ENCODE results near the gene FRMD1. TPM values are rescaled to one million over a fixed set of nuclear protein-coding genes. Genes with fewer than 3 reads are reported as not detected.

FRMD1 gene
- total RNA-seq, 1 donor: not detected

GRCh38 chr6:168102315-168102985, 23.4 kb upstream of the FRMD1 start:
- no peaks in the 10 kb centered on the region for H3K9me3 ChIP-seq (ENCODE audit: low read depth, low read length)
- H3K4me3 ChIP-seq (ENCODE audit: low read length): no peak overlapping the region
- peaks cover 3% of the 10 kb centered on the region for H3K27me3 ChIP-seq (ENCODE audit: insufficient read depth, low read length)
- no peaks in the 10 kb centered on the region for H3K4me1 ChIP-seq (ENCODE audit: insufficient read depth, low read length)

GRCh38 chr6:168101590-168102314, 22.7 kb upstream of the FRMD1 start:
- Histone ChIP-seq H3K27me3 (ENCODE audit: insufficient read depth, low read length) (peaks cover 3% of the 10 kb centered on the region), H3K4me3 (ENCODE audit: low read length) (no peak overlapping the region), H3K9me3 (ENCODE audit: low read depth, low read length) (no peaks in the 10 kb centered on the region), H3K4me1 (ENCODE audit: insufficient read depth, low read length) (no peaks in the 10 kb centered on the region)

GRCh38 chr6:168100803-168101589, 22.0 kb upstream of the FRMD1 start:
- Histone ChIP-seq H3K4me1 (ENCODE audit: insufficient read depth, low read length) (no peaks in the 10 kb centered on the region), H3K27me3 (ENCODE audit: insufficient read depth, low read length) (peaks cover 3% of the 10 kb centered on the region), H3K9me3 (ENCODE audit: low read depth, low read length) (no peaks in the 10 kb centered on the region), H3K4me3 (ENCODE audit: low read length) (no peak overlapping the region)

- H3K27me3 ChIP-seq (ENCODE audit: insufficient read depth, low read length): peaks cover 3% of the 10 kb centered on the region
- no peaks in the 10 kb centered on the region for H3K9me3 ChIP-seq (ENCODE audit: low read depth, low read length)
- H3K4me3 ChIP-seq (ENCODE audit: low read length): no peak overlapping the region
- no peaks in the 10 kb centered on the region for H3K4me1 ChIP-seq (ENCODE audit: insufficient read depth, low read length)
Observed at GRCh38 chr6:168100011-168100802, 21.2 kb upstream of the FRMD1 start.

GRCh38 chr6:168099201-168100010, 20.4 kb upstream of the FRMD1 start:
- Histone ChIP-seq H3K9me3 (ENCODE audit: low read depth, low read length) (no peaks in the 10 kb centered on the region), H3K4me1 (ENCODE audit: insufficient read depth, low read length) (no peaks in the 10 kb centered on the region), H3K27me3 (ENCODE audit: insufficient read depth, low read length) (peaks cover 3% of the 10 kb centered on the region), H3K4me3 (ENCODE audit: low read length) (no peak overlapping the region)

GRCh38 chr6:168098431-168098861, 19.4 kb upstream of the FRMD1 start:
- Histone ChIP-seq H3K4me1 (ENCODE audit: insufficient read depth, low read length) (no peaks in the 10 kb centered on the region), H3K27me3 (ENCODE audit: insufficient read depth, low read length) (peaks cover 3% of the 10 kb centered on the region), H3K9me3 (ENCODE audit: low read depth, low read length) (no peaks in the 10 kb centered on the region), H3K4me3 (ENCODE audit: low read length) (no peak overlapping the region)

DNA sequence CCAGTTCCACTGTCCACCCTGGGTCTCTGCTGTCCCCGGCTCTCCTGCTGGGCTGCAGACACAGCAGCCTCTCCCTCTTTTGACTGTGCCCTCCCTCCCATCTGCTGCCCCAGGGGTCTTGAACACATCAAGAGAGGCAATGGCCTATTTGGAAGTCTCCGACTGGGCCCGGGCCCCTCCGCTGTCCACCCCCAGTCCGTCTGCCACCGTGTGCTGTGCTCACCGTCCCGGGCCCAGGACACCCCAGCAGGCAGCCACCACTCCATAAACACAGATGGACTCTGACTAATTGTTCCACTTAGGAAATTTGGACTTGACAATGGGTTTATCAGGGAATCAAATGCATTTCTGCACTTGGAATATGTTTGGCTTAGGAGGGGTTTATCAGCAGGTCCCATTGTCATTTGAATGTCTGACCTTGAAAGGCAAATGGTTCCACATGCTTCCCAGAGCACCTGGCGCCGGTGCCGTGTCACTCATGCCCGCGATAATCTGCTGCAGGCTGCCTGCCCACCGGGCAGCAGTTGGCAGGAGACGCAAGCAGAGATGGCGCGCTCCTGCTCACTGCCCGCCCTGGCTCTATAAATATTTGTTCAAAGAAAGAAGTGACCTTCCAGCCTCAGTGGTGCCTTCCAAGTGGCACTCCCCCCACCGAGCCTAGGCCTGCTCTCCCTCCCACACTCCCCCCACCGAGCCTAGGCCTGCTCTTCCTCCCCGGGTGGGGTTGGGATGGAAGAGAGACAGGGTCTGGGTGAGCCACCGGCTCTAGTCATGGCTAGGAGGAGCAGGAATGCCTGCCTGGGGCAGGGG, 18.8 kb upstream of the FRMD1 start:
- Histone ChIP-seq H3K9me3 (ENCODE audit: low read depth, low read length) (no peaks in the 10 kb centered on the region), H3K4me1 (ENCODE audit: insufficient read depth, low read length) (no peaks in the 10 kb centered on the region), H3K4me3 (ENCODE audit: low read length) (no peak overlapping the region), H3K27me3 (ENCODE audit: insufficient read depth, low read length) (peaks cover 3% of the 10 kb centered on the region)

GRCh38 chr6:168097221-168097620, 18.2 kb upstream of the FRMD1 start:
- Histone ChIP-seq H3K4me3 (ENCODE audit: low read length) (no peak overlapping the region), H3K9me3 (ENCODE audit: low read depth, low read length) (no peaks in the 10 kb centered on the region), H3K27me3 (ENCODE audit: insufficient read depth, low read length) (no peaks in the 10 kb centered on the region), H3K4me1 (ENCODE audit: insufficient read depth, low read length) (no peaks in the 10 kb centered on the region)

DNA sequence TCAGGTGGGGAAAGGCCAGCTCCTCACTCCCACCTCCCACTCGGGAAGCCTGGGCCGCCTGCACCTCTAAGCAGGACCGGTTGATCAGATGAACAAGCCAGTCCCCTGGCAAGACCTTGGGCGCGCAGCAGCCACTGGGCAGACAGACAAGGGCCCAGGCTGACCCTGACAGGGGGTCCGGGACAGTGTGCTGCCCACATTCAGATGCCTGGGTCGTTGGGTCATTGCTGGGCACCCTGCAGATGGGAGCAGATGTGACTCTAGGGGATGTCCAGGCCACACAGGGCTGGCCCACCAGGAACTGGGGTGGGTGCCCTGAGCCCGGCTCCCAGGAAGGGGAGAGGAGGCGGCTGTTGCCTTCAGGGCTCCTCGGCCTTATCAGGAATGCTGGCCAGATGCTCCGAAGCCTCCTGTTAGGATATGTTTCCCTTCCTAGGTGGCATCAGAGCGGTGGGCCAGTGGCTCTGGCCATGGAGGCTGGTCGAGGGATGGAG, 17.3 kb upstream of the FRMD1 start:
- no peaks in the 10 kb centered on the region for H3K4me1 ChIP-seq (ENCODE audit: insufficient read depth, low read length)
- no peak overlapping the region for H3K4me3 ChIP-seq (ENCODE audit: low read length)
- no peaks in the 10 kb centered on the region for H3K27me3 ChIP-seq (ENCODE audit: insufficient read depth, low read length)
- H3K9me3 ChIP-seq (ENCODE audit: low read depth, low read length): no peaks in the 10 kb centered on the region

DNA sequence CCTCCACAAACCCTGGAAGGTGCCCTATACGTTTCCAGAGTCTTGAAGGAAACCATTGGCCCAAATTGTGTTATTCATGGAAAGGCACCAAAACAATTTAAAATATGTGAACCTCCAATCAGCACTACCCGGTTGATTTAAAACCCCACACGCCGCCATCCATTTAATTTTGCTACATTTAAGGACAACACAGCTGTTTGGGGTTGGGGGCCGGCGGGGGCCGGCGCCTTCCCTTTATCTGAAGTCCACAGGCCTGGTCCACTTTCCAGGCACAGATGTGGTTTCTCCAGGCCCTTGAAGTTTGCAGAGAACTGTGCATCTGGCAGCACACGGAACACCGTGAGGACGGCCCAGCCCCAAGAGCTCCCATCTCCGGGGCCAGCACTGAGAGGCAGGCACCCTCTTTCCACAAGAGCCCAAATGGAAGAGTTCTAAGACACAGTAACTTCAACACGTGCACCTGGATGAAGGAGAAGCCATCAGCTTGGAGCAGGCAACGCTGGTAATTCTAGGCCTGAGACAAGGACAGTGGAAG, 16.8 kb upstream of the FRMD1 start:
- H3K27me3 ChIP-seq (ENCODE audit: insufficient read depth, low read length): no peaks in the 10 kb centered on the region
- H3K4me3 ChIP-seq (ENCODE audit: low read length): no peak overlapping the region
- no peaks in the 10 kb centered on the region for H3K9me3 ChIP-seq (ENCODE audit: low read depth, low read length)
- no peaks in the 10 kb centered on the region for H3K4me1 ChIP-seq (ENCODE audit: insufficient read depth, low read length)

DNA sequence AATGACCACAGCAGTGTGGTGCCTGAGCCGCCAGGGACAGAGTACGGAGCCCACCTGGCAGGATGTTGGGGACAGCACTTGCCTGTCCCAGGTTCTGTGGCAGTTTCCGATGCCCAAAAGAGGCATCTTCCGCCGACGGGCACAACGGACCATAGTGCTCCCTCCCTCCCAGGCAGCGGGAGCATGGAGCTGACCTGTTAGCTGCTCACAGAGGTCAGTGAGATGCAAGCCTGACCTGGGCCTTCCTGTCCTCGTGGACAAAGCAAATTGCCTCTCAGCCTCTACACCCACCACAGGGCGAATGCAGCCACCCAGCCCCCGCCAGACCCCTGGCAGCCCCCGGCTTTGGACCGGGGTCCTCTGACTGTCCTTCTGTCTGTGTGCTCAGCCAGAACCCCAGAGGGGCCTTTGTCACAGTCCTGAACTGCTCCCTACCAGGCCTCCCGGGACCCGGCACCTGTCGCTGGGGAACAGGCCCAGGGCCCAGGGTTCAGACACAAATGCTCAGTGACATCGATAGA, 16.2 kb upstream of the FRMD1 start:
- Histone ChIP-seq H3K9me3 (ENCODE audit: low read depth, low read length) (no peaks in the 10 kb centered on the region), H3K4me3 (ENCODE audit: low read length) (no peak overlapping the region), H3K4me1 (ENCODE audit: insufficient read depth, low read length) (no peaks in the 10 kb centered on the region), H3K27me3 (ENCODE audit: insufficient read depth, low read length) (no peaks in the 10 kb centered on the region)

- Histone ChIP-seq H3K4me1 (ENCODE audit: insufficient read depth, low read length) (no peaks in the 10 kb centered on the region), H3K4me3 (ENCODE audit: low read length) (no peak overlapping the region), H3K27me3 (ENCODE audit: insufficient read depth, low read length) (no peaks in the 10 kb centered on the region), H3K9me3 (ENCODE audit: low read depth, low read length) (no peaks in the 10 kb centered on the region)
Observed at GRCh38 chr6:168093634-168094033, 14.6 kb upstream of the FRMD1 start.

- Histone ChIP-seq H3K27me3 (ENCODE audit: insufficient read depth, low read length) (no peaks in the 10 kb centered on the region), H3K4me1 (ENCODE audit: insufficient read depth, low read length) (no peaks in the 10 kb centered on the region), H3K9me3 (ENCODE audit: low read depth, low read length) (no peaks in the 10 kb centered on the region), H3K4me3 (ENCODE audit: low read length) (no peak overlapping the region)
Observed at GRCh38 chr6:168093071-168093505, 14.1 kb upstream of the FRMD1 start.

Data from mononuclear cell (primary cell).